Glutamatergic neuron (in vitro differentiated cells): ENCODE data around the gene LTBR. TPM values are rescaled to one million over a fixed set of nuclear protein-coding genes. Genes with fewer than 3 reads are reported as not detected.
A peak's percentile ranks its signal among the peaks of the same experiment; 100 is the strongest.
"Not testable (repeated sequence)": the region's sequence is repeated elsewhere in the genome, so short reads cannot be mapped to it uniquely, and the experiment has no call there.

Source experiments
- DNase-seq: peaks from one replicate; pipeline ENCODE4 v3.0.0; 2022
- H3K27ac Mint-ChIP-seq: one replicate; pipeline ENCODE4 v1.8.0; 2020; ENCODE audit warnings: mild to moderate bottlenecking, mixed read lengths, inconsistent platforms; ENCODE audit not compliant: unreplicated experiment
- H3K27me3 Mint-ChIP-seq: one replicate; pipeline ENCODE4 v1.8.0; 2020; ENCODE audit warnings: mild to moderate bottlenecking, moderate library complexity, mixed read lengths, inconsistent platforms; ENCODE audit not compliant: unreplicated experiment
- H3K36me3 Mint-ChIP-seq: one replicate; pipeline ENCODE4 v1.8.0; 2020; ENCODE audit warnings: mild to moderate bottlenecking, mixed read lengths, inconsistent platforms; ENCODE audit not compliant: unreplicated experiment
- H3K4me1 Mint-ChIP-seq: one replicate; pipeline ENCODE4 v1.8.0; 2020; ENCODE audit warnings: mild to moderate bottlenecking, low read depth, mixed read lengths, inconsistent platforms; ENCODE audit not compliant: unreplicated experiment
- H3K4me3 Mint-ChIP-seq: one replicate; pipeline ENCODE4 v1.8.0; 2020; ENCODE audit warnings: mild to moderate bottlenecking, mixed read lengths, inconsistent platforms; ENCODE audit not compliant: unreplicated experiment
- H3K9me3 Mint-ChIP-seq: one replicate; pipeline ENCODE4 v1.8.0; 2020; ENCODE audit warnings: mild to moderate bottlenecking, moderate library complexity, mixed read lengths, inconsistent platforms; ENCODE audit not compliant: unreplicated experiment
- total RNA-seq: library from RNA; stranded (reverse); fragmentation: NEBNext Ultra II Directional; extraction: Animal tissue kit (Norgen Biotek cat#: 25700); gene quantifications from one replicate; pipeline ENCODE4 v1.2.1, GENCODE V29; 2021; ENCODE audit not compliant: unreplicated experiment
- TF ChIP-seq, protein P1 (sequence below): fragments of 200-600 bp; sonication (generic); IDR thresholded peaks from one replicate; pipeline ENCODE4 v1.5.0; 2021; ENCODE audit not compliant: partially characterized antibody, unreplicated experiment

Gene LTBR
- total RNA-seq, 1 donor from 2014 or later = not detected

- no peak for DNase-seq
These were observed 41.9 kb downstream of the LTBR start for GRCh38 chr12:6425590-6426531.

GRCh38 chr12:6426882-6427671, 43.1 kb downstream of the LTBR start:
- no peaks in the 10 kb centered on the region for H3K9me3 Mint-ChIP-seq
- H3K4me1 Mint-ChIP-seq = peaks cover 11% of the 10 kb centered on the region
- H3K27ac Mint-ChIP-seq = no peak overlapping the region
- peaks cover 3% of the 10 kb centered on the region for H3K27me3 Mint-ChIP-seq
- TF ChIP-seq, protein P1, sequence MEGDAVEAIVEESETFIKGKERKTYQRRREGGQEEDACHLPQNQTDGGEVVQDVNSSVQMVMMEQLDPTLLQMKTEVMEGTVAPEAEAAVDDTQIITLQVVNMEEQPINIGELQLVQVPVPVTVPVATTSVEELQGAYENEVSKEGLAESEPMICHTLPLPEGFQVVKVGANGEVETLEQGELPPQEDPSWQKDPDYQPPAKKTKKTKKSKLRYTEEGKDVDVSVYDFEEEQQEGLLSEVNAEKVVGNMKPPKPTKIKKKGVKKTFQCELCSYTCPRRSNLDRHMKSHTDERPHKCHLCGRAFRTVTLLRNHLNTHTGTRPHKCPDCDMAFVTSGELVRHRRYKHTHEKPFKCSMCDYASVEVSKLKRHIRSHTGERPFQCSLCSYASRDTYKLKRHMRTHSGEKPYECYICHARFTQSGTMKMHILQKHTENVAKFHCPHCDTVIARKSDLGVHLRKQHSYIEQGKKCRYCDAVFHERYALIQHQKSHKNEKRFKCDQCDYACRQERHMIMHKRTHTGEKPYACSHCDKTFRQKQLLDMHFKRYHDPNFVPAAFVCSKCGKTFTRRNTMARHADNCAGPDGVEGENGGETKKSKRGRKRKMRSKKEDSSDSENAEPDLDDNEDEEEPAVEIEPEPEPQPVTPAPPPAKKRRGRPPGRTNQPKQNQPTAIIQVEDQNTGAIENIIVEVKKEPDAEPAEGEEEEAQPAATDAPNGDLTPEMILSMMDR = no peak
- H3K4me3 Mint-ChIP-seq = no peak overlapping the region
- H3K36me3 Mint-ChIP-seq = no peaks in the 10 kb centered on the region
- DNase-seq = no peak

More at GRCh38 chr12:6425590-6426531, 41.9 kb downstream of the LTBR start:
- Mint-ChIP-seq H3K27ac (no peak overlapping the region), H3K36me3 (no peaks in the 10 kb centered on the region), H3K9me3 (no peaks in the 10 kb centered on the region), H3K4me1 (peaks cover 10% of the 10 kb centered on the region), H3K4me3 (no peak overlapping the region), H3K27me3 (peaks cover 3% of the 10 kb centered on the region)
- TF ChIP-seq, protein P1 = no peak

GRCh38 chr12:6427796-6428195, 43.8 kb downstream of the LTBR start:
- not testable (repeated sequence) for DNase-seq, H3K4me3 Mint-ChIP-seq, H3K27ac Mint-ChIP-seq, H3K36me3 Mint-ChIP-seq, H3K9me3 Mint-ChIP-seq, H3K27me3 Mint-ChIP-seq
- H3K4me1 Mint-ChIP-seq = peaks cover 11% of the 10 kb centered on the region

DNA sequence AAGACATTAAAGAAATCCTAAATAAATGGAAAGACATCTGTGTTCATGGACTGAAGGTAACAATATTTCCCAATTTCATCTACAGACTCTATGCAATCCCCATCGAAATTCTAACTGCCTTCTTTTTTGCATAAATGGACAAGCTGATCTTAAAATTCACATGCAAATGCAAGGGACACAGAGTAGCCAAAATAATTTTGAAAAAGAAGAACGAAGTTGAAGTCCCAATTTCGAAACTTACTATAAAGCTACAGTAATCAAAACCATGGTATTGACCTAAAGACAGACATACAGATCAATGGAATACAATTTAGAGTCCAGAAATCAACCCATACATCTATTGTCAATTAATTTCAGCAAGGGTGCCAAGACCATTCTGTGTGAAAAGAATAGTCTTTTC, 44.4 kb downstream of the LTBR start:
- Mint-ChIP-seq H3K36me3 (no peaks in the 10 kb centered on the region), H3K4me1 (peaks cover 11% of the 10 kb centered on the region), H3K9me3 (no peaks in the 10 kb centered on the region), H3K4me3 (no peak overlapping the region), H3K27ac (no peak overlapping the region), H3K27me3 (peaks cover 3% of the 10 kb centered on the region)
- no peak for DNase-seq
- TF ChIP-seq, protein P1 = no peak

GRCh38 chr12:6430124-6430989, 46.4 kb downstream of the LTBR start:
- H3K36me3 Mint-ChIP-seq = no peaks in the 10 kb centered on the region
- TF ChIP-seq, protein P1 = no peak
- H3K27me3 Mint-ChIP-seq = no peaks in the 10 kb centered on the region
- peak overlapping the region; percentile 70 for H3K27ac Mint-ChIP-seq
- DNase-seq = no peak
- H3K4me1 Mint-ChIP-seq = peaks cover 11% of the 10 kb centered on the region
- H3K4me3 Mint-ChIP-seq = peak overlapping the region; percentile 34
- H3K9me3 Mint-ChIP-seq = no peaks in the 10 kb centered on the region
